Stimulated activated effector memory CD8-positive, alpha-beta T cell treated with anti-CD3 and anti-CD28 coated beads, Interleukin-12 subunit alpha, Interleukin-12 subunit beta, amount 100 ng/mL, for 72 hours (primary cell): ENCODE measurements around the gene TRAF6.
"Not testable (repeated sequence)": the region's sequence is repeated elsewhere in the genome, so short reads cannot be mapped to it uniquely, and the experiment has no call there.

ENCODE experiments used
- ATAC-seq: fragments of 150-1000 bp; cut with Tn5 transposase; 2 replicates; pipeline ENCODE4 v1.10.0; 2021
- DNase-seq, 2 donors: peaks; one replicate each; pipeline ENCODE4 v3.0.0; 2021 to 2022; ENCODE audit warnings: low spot score in 2 of 2
- H3K27ac Mint-ChIP-seq: one replicate; pipeline ENCODE4 v1.8.0; 2022; ENCODE audit warnings: mild to moderate bottlenecking, mixed read lengths
- H3K36me3 Mint-ChIP-seq: one replicate; pipeline ENCODE4 v1.8.0; 2022; ENCODE audit warnings: mild to moderate bottlenecking, mixed read lengths
- H3K4me1 Mint-ChIP-seq: one replicate; pipeline ENCODE4 v1.8.0; 2022; ENCODE audit warnings: mixed read lengths
- H3K4me3 Mint-ChIP-seq: one replicate; pipeline ENCODE4 v1.8.0; 2022; ENCODE audit warnings: mild to moderate bottlenecking, mixed read lengths
- H3K9me3 Mint-ChIP-seq: one replicate; pipeline ENCODE4 v1.8.0; 2022; ENCODE audit warnings: mixed read lengths

The TRAF6 gene

GRCh38 chr11:36509694-36510593 lies at the start of gene TRAF6:
TRAF6 (minus strand) TSS chr11:36510272; CDS start chr11:36501515, 8,757 bp downstream.
- ATAC-seq (peak; percentile 97), DNase-seq (peak; percentile 95 to 96)
- Mint-ChIP-seq H3K27ac (peak within 1 kb of the TSS; percentile 98), H3K36me3 (peaks cover 30% of the 10 kb centered on the region), H3K4me3 (peak within 1 kb of the TSS; percentile 98), H3K4me1 (peaks cover 28% of the 10 kb centered on the region), H3K9me3 (no peaks in the 10 kb centered on the region)

DNA sequence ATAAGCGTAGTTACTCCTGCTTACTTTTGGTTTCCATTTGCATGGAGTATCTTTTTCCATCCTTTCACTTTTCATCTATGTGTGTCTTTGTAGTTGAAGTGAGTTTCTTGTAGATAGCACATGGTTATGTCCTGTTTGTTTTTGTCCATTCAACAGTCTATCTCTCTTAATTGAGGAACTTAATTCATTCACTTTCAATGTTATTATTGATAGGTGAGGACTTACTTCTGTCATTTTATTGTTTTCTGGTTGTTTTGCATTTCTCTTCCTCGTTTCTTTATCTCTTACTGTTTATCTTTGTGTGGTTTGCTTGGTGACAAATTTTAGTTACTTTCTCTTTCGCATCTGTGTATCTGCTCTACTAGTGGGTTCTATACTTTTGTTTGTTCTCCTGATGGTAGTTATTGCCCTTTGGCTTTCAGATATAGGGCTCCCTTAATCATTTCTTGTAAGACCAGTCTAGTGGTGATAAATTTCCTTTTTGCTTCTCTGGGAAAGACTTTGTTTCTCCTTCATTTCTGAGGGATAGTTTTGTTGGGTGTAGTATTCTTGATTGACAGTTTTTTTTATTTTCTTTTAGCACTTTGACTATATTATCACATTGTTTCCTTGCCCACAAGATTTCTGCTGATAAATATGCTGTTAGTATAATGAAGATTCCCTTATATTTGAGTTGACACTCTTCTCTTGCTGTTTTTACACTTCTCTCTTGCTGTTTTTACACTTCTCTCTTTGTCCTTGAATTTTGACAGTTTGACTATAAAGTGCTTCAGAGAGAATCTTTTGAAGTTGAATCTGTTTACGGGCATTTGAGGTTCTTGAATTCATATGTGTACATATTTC lies 48.7 kb upstream of the TRAF6 start:
- peak overlapping the region; percentile 5 for H3K27ac Mint-ChIP-seq

DNA sequence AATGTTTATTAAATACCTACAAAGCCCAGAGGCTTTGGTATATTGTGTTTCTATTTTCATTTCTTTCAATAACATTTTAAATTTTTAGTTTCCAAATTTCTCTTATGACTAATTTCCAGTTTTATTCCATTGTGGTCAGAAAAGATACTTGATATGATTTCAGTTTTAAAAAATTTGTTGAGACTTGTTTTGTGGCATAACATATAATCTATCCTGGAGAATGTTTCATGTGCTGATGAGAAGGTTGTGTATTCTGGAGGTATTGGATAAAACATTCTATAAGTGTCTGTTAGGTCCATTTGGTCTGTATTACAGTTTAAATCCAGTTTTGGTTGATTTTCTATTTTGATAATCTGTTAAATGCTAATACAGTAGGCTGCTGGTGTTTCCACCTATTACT lies 47.9 kb upstream of the TRAF6 start:
- no peaks in the 10 kb centered on the region for H3K36me3 Mint-ChIP-seq
- H3K4me1 Mint-ChIP-seq = peaks cover 26% of the 10 kb centered on the region
- DNase-seq = no peak
- peak overlapping the region; percentile 5 for H3K27ac Mint-ChIP-seq
- H3K4me3 Mint-ChIP-seq = no peak overlapping the region
- H3K9me3 Mint-ChIP-seq = no peaks in the 10 kb centered on the region
- no peak for ATAC-seq

More for the DNA sequence above, 48.7 kb upstream of the TRAF6 start:
- ATAC-seq (peak; percentile 76), DNase-seq (no peak)
- H3K9me3 Mint-ChIP-seq = no peaks in the 10 kb centered on the region
- peaks cover 26% of the 10 kb centered on the region for H3K4me1 Mint-ChIP-seq
- H3K4me3 Mint-ChIP-seq = peak overlapping the region; percentile 37
- no peaks in the 10 kb centered on the region for H3K36me3 Mint-ChIP-seq

DNA sequence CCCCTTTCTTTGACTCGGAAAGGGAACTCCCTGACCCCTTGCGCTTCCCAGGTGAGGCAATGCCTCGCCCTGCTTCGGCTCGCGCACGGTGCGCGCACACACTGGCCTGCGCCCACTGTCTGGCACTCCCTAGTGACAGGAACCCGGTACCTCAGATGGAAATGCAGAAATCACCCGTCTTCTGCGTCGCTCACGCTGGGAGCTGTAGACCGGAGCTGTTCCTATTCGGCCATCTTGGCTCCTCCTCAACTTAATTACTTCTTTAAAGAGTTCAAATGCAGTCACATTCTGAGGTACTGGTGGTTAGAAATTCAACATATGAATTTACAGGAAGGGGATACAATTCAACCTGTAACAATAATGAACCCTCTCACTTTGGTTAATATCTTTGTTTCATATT lies 47.3 kb upstream of the TRAF6 start:
- peaks cover 26% of the 10 kb centered on the region for H3K4me1 Mint-ChIP-seq
- not testable (repeated sequence) for H3K36me3 Mint-ChIP-seq, H3K9me3 Mint-ChIP-seq, ATAC-seq, H3K27ac Mint-ChIP-seq, DNase-seq, H3K4me3 Mint-ChIP-seq

DNA sequence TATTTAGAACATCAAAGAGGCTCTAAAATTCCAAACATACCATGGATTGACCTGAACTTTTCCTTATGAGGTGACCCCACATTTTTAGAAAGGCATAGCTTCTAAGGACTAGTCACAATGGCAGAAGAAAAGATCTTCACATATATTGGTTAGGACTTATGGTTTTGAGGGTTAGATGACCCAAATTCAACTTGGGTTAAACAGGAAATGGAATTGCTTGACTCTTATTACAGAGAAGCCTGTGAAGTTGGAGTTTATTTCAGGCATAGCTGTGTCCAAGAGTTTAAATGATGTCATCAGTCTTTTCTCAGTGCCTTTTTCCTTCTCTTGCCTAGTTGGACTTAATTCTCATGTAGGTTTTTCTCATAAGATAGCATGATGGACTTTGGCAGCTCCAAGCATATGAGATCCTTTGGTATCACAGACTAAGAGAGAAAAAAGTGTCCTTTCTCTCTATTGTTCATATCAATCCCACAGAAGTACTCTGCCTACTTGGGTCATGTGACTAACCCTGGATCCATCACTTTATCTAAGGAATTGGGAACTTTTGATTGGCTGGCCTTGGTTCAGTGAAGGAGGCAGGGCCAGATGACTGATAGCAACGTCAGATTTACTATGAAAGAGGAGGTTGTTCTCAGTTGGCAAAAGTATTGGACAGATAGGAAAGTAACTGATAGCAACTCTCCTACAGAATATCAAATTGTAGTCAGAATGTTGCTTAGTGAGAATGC lies 40.5 kb upstream of the TRAF6 start:
- DNase-seq (no peak), ATAC-seq (no peak)
- no peak overlapping the region for H3K4me3 Mint-ChIP-seq
- H3K27ac Mint-ChIP-seq = peak overlapping the region; percentile 29
- H3K36me3 Mint-ChIP-seq = no peaks in the 10 kb centered on the region
- peaks cover 19% of the 10 kb centered on the region for H3K4me1 Mint-ChIP-seq
- H3K9me3 Mint-ChIP-seq = no peaks in the 10 kb centered on the region

DNA sequence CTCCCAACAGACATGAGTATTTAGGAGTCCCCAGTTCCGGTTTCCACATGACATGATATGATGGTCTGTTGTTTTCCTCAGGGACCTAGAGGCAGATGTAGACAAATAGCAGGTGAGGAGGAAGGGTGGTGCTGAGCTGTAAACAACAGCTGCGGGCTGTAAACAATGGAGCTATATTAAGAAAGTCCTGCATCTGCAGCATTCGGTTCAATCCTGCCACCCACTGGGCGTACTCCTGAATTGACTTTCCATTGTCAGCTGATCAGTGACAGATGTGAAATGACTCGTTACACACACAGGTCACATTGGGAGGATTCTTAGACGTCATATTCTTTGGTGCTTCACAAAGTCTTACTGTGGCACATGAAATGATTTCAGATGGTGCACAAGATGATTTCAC lies 30.9 kb upstream of the TRAF6 start:
- Mint-ChIP-seq H3K27ac (no peak overlapping the region), H3K4me3 (no peak overlapping the region), H3K4me1 (peaks cover 7% of the 10 kb centered on the region), H3K36me3 (no peaks in the 10 kb centered on the region), H3K9me3 (no peaks in the 10 kb centered on the region)
- DNase-seq (peak in 1 of 2 donors; percentile 58), ATAC-seq (peak; percentile 91)

DNA sequence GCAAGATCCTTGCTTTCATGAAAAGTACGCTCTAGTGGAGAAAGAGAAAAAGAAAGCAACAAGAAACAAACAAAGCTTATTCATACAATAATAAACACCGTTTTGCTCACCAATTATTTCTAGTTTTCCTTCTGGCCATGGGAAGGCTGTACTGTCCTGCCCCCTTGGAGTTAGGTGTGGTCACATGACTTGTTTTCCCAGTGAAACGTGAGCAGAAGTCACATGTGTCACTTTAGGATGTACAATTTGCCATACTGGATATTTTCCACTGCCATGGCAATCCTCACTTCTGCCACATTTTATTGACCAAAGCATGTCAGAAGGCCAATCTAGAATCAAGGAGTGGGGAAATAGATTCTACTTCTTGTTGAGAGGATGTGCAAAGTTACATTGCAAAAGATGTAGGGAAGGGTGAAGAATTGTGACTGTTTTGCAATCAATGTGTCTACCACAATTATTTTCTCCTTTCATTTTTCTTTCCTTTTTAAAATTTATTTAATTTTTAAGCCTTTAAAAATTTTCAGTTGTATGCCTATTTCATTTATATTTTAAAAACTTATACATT lies 24.3 kb upstream of the TRAF6 start:
- DNase-seq (no peak), ATAC-seq (no peak)
- Mint-ChIP-seq H3K36me3 (no peaks in the 10 kb centered on the region), H3K27ac (no peak overlapping the region), H3K4me1 (no peaks in the 10 kb centered on the region), H3K4me3 (no peak overlapping the region), H3K9me3 (no peaks in the 10 kb centered on the region)

GRCh38 chr11:36532941-36533601 lies 23.0 kb upstream of the TRAF6 start:
- H3K4me1 Mint-ChIP-seq = no peaks in the 10 kb centered on the region
- no peak for DNase-seq
- no peak overlapping the region for H3K27ac Mint-ChIP-seq
- H3K4me3 Mint-ChIP-seq = no peak overlapping the region
- H3K9me3 Mint-ChIP-seq = no peaks in the 10 kb centered on the region
- H3K36me3 Mint-ChIP-seq = no peaks in the 10 kb centered on the region
- no peak for ATAC-seq

- H3K9me3 Mint-ChIP-seq = no peaks in the 10 kb centered on the region
- ATAC-seq = no peak
- DNase-seq = no peak
- H3K4me1 Mint-ChIP-seq = no peaks in the 10 kb centered on the region
- H3K27ac Mint-ChIP-seq = no peak overlapping the region
- no peak overlapping the region for H3K4me3 Mint-ChIP-seq
- no peaks in the 10 kb centered on the region for H3K36me3 Mint-ChIP-seq
These were observed 20.8 kb upstream of the TRAF6 start for GRCh38 chr11:36530840-36531239.

GRCh38 chr11:36513965-36514364 lies 3.9 kb upstream of the TRAF6 start:
- DNase-seq (no peak), ATAC-seq (no peak)
- Mint-ChIP-seq H3K4me1 (peaks cover 8% of the 10 kb centered on the region), H3K36me3 (peaks cover 7% of the 10 kb centered on the region), H3K4me3 (no peak overlapping the region), H3K27ac (no peak overlapping the region), H3K9me3 (no peaks in the 10 kb centered on the region)

GRCh38 chr11:36512016-36512415 lies 1.9 kb upstream of the TRAF6 start:
- ATAC-seq (no peak), DNase-seq (no peak)
- Mint-ChIP-seq H3K27ac (no peak overlapping the region), H3K4me1 (peaks cover 18% of the 10 kb centered on the region), H3K4me3 (no peak overlapping the region), H3K9me3 (no peaks in the 10 kb centered on the region), H3K36me3 (peaks cover 20% of the 10 kb centered on the region)

- DNase-seq, ATAC-seq, H3K9me3 Mint-ChIP-seq: not testable (repeated sequence)
- peaks cover 19% of the 10 kb centered on the region for H3K4me1 Mint-ChIP-seq
- peak overlapping the region; percentile 98 for H3K27ac Mint-ChIP-seq
- H3K4me3 Mint-ChIP-seq = peak overlapping the region; percentile 98
- peaks cover 20% of the 10 kb centered on the region for H3K36me3 Mint-ChIP-seq
These were observed 990 bp upstream of the TRAF6 start for GRCh38 chr11:36511062-36511461.

DNA sequence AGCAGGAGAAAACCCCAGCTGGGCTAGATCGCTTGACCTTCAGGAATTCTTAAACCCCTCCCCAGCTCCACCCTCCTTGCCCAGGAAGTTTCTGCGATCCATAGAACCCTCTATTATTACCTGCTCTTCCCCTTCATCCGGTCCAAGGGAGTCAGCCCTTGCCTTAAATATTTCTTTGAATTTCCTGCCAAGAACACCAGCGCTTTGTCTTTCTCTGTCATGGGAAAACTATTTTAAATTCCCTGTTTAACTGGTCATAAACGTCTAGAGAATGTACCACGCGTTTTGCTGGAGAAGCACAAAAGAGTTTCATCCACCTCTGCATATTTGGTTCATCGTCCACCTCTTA lies 496 bp upstream of the TRAF6 start:
- H3K27ac Mint-ChIP-seq = peak overlapping the region; percentile 98
- H3K36me3 Mint-ChIP-seq = peaks cover 25% of the 10 kb centered on the region
- peak overlapping the region; percentile 98 for H3K4me3 Mint-ChIP-seq
- peaks cover 23% of the 10 kb centered on the region for H3K4me1 Mint-ChIP-seq
- DNase-seq (no peak), ATAC-seq (no peak)
- no peaks in the 10 kb centered on the region for H3K9me3 Mint-ChIP-seq

- peak overlapping the region; percentile 98 for H3K4me3 Mint-ChIP-seq
- ATAC-seq = peak; percentile 29
- peaks cover 37% of the 10 kb centered on the region for H3K36me3 Mint-ChIP-seq
- DNase-seq = peak in 1 of 2 donors; percentile 62
- H3K4me1 Mint-ChIP-seq = peaks cover 33% of the 10 kb centered on the region
- peak overlapping the region; percentile 98 for H3K27ac Mint-ChIP-seq
- no peaks in the 10 kb centered on the region for H3K9me3 Mint-ChIP-seq
These were observed 852 bp downstream of the TRAF6 start for GRCh38 chr11:36509201-36509639.
